Liver (tissue), 9 donors: ENCODE results near the gene MAN2A1. TPM values are rescaled to one million over a fixed set of nuclear protein-coding genes. Genes with fewer than 3 reads are reported as not detected.

Experiments
- DNase-seq: peaks from one replicate; pipeline ENCODE4 v3.0.0-alpha.2; 2017; ENCODE audit warnings: low spot score
- H3K27ac ChIP-seq, 2 donors: one replicate each; pipeline ENCODE4 v1.7.0; 2013; ENCODE audit warnings: inconsistent platforms in 2 of 2, low read length in 2 of 2, control low read depth in 1 of 2, low read depth in 1 of 2, mild to moderate bottlenecking in 1 of 2
- H3K27me3 ChIP-seq, 4 donors: one replicate each; pipeline versions ENCODE4 v1.6.1 to v1.7.0; 2013; ENCODE audit warnings: low read length in 3 of 4, inconsistent platforms in 1 of 4, mild to moderate bottlenecking in 1 of 4, moderate library complexity in 1 of 4; ENCODE audit not compliant: control insufficient read depth in 4 of 4, insufficient read depth in 4 of 4
- H3K36me3 ChIP-seq, 4 donors: one replicate each; pipeline versions ENCODE4 v1.6.1 to v1.7.0; 2013; ENCODE audit warnings: low read length in 3 of 4, mild to moderate bottlenecking in 3 of 4, low read depth in 1 of 4, moderate library complexity in 1 of 4; ENCODE audit not compliant: control insufficient read depth in 4 of 4, insufficient read depth in 3 of 4
- H3K4me1 ChIP-seq, 4 donors: one replicate each; pipeline versions ENCODE4 v1.6.1 to v1.7.0; 2013; ENCODE audit warnings: low read length in 3 of 4, mild to moderate bottlenecking in 3 of 4, moderate library complexity in 1 of 4; ENCODE audit not compliant: control insufficient read depth in 4 of 4, insufficient read depth in 4 of 4
- H3K4me3 ChIP-seq, 3 donors: one replicate each; pipeline versions ENCODE4 v1.6.1 to v1.7.0; 2013; ENCODE audit warnings: low read length in 3 of 3, control low read depth in 1 of 3, low read depth in 1 of 3, mild to moderate bottlenecking in 1 of 3
- H3K9ac ChIP-seq, 2 donors: one replicate each; pipeline ENCODE4 v1.7.0; 2013; ENCODE audit warnings: low read length in 2 of 2, mild to moderate bottlenecking in 2 of 2, moderate library complexity in 2 of 2, control low read depth in 1 of 2, low read depth in 1 of 2
- H3K9me3 ChIP-seq, 4 donors: one replicate each; pipeline versions ENCODE4 v1.6.1 to v1.7.0; 2013; ENCODE audit warnings: low read length in 3 of 4; ENCODE audit not compliant: control insufficient read depth in 4 of 4
- CTCF ChIP-seq: fragments of 150-350 bp; IDR thresholded peaks from 2 replicates; pipeline ENCODE4 v1.5.1; 2017; ENCODE audit warnings: improper control_type of control experiment, low read depth, low read length; ENCODE audit not compliant: missing input control
- EGR1 ChIP-seq, 2 donors: IDR thresholded peaks; 2 replicates each; pipeline ENCODE4 v1.6.1; 2016 to 2018; ENCODE audit warnings: antibody characterized with exemption in 2 of 2, low read depth in 2 of 2
- FOXA1 ChIP-seq: IDR thresholded peaks from 2 replicates; pipeline ENCODE4 v1.6.1; 2016; ENCODE audit warnings: antibody characterized with exemption
- FOXA2 ChIP-seq: IDR thresholded peaks from 2 replicates; pipeline ENCODE4 v1.6.1; 2016; ENCODE audit warnings: antibody characterized with exemption
- GABPA ChIP-seq, 2 donors: IDR thresholded peaks in 1 of 2; conservative IDR thresholded peaks in 1 of 2; 2 replicates each; pipeline ENCODE4 v1.6.1; 2016; ENCODE audit warnings: antibody characterized with exemption in 2 of 2, mild to moderate bottlenecking in 1 of 2, moderate library complexity in 1 of 2
- HNF4A ChIP-seq, 2 donors: conservative IDR thresholded peaks; 2 replicates each; pipeline ENCODE4 v1.6.1; 2016; ENCODE audit warnings: antibody characterized with exemption in 2 of 2, mild to moderate bottlenecking in 2 of 2
- HNF4G ChIP-seq: IDR thresholded peaks from 2 replicates; pipeline ENCODE4 v1.6.1; 2016; ENCODE audit warnings: antibody characterized with exemption
- MAX ChIP-seq: IDR thresholded peaks from 2 replicates; pipeline ENCODE4 v1.6.1; 2016; ENCODE audit warnings: antibody characterized with exemption
- NR2F2 ChIP-seq: IDR thresholded peaks from 2 replicates; pipeline ENCODE4 v1.6.1; 2016; ENCODE audit warnings: antibody characterized with exemption
- RAD21 ChIP-seq, 2 donors: IDR thresholded peaks; 2 replicates each; pipeline ENCODE4 v1.6.1; 2016; ENCODE audit warnings: antibody characterized with exemption in 2 of 2, mild to moderate bottlenecking in 2 of 2
- REST ChIP-seq: IDR thresholded peaks from 2 replicates; pipeline ENCODE4 v1.6.1; 2016; ENCODE audit warnings: antibody characterized with exemption, mild to moderate bottlenecking
- RXRA ChIP-seq, 2 donors: IDR thresholded peaks; 2 replicates each; pipeline ENCODE4 v1.6.1; 2017 to 2018; ENCODE audit warnings: antibody characterized with exemption in 2 of 2, mild to moderate bottlenecking in 1 of 2
- SP1 ChIP-seq: IDR thresholded peaks from 2 replicates; pipeline ENCODE4 v1.6.1; 2018; ENCODE audit warnings: antibody characterized with exemption, mild to moderate bottlenecking
- YY1 ChIP-seq: IDR thresholded peaks from 2 replicates; pipeline ENCODE4 v1.6.1; 2016; ENCODE audit warnings: antibody characterized with exemption, mild to moderate bottlenecking
- ZBTB33 ChIP-seq: IDR thresholded peaks from 2 replicates; pipeline ENCODE4 v1.6.1; 2016; ENCODE audit warnings: antibody characterized with exemption
- WGBS: extraction: QIAGEN DNeasy Blood & Tissue Kit; methylation state at CpG from one replicate; pipeline ENCODE4 v1.1.7; 2013; 5-methylcytosine and 5-hydroxymethylcytosine counted together
- polyA plus RNA-seq, 2 donors: library from polyadenylated mRNA; stranded (reverse) in 1 of 2; unstranded in 1 of 2; fragments of 200-250 nt in 1 of 2; fragments of >200 nt in 1 of 2; fragmentation: Nextera tagmentation in 1 of 2; extraction: Ambion mirVana in 1 of 2; gene quantifications; one replicate each; pipeline versions ENCODE4 v1.2.1 to v1.2.3, GENCODE V29; 2013 to 2015
- total RNA-seq, 2 donors: library from RNA; depleted of rRNA; stranded (reverse); fragments of >200 nt; gene quantifications; one replicate each; pipeline ENCODE4 v1.2.3, GENCODE V29; 2014
- donor health status: healthy.
- donor health status: healthy.
- donor health status: healthy.
- donor health status: healthy.
- donor health status: healthy.

Gene MAN2A1
- total and polyA plus RNA-seq, 4 donors: 21.4 to 82.8 (median 47.3) TPM

- Histone ChIP-seq H3K36me3 (no peaks in the 10 kb centered on the region), H3K27me3 (no peaks in the 10 kb centered on the region), H3K4me3 (no peak overlapping the region), H3K4me1 (peaks cover 0 to 2% (median 0%) of the 10 kb centered on the region in 4 donors), H3K27ac (no peak overlapping the region), H3K9ac (no peak overlapping the region), H3K9me3 (no peaks in the 10 kb centered on the region)
- no peak for DNase-seq
- 83% methylated on average over 3 of the region's 3 CpGs for WGBS
- TF ChIP-seq SP1 (peak; percentile 9), RXRA (IDR thresholded peaks at IDR 0.05) (peak; percentile 10 to 46), MAX (no peak), FOXA2 (peak; percentile 59), FOXA1 (no peak), YY1 (no peak), NR2F2 (no peak), HNF4G (no peak), EGR1 (IDR thresholded peaks at IDR 0.05; ENCODE audit: low read depth in 2 of 2) (no peak), REST (no peak), GABPA (IDR thresholded peaks at IDR 0.05 in 1 of 2, conservative IDR thresholded peaks at IDR 0.05 in 1 of 2) (no peak), CTCF (no peak), ZBTB33 (no peak)
Measured at GRCh38 chr5:109653561-109654239, 36.0 kb upstream of the MAN2A1 start.

GRCh38 chr5:109654455-109654854 lies 35.3 kb upstream of the MAN2A1 start:
- no peaks in the 10 kb centered on the region for H3K27me3 ChIP-seq
- H3K4me1 ChIP-seq: peaks cover 0 to 2% (median 0%) of the 10 kb centered on the region in 4 donors
- H3K27ac ChIP-seq: no peak overlapping the region
- TF ChIP-seq HNF4A (conservative IDR thresholded peaks at IDR 0.05) (no peak), CTCF (no peak), FOXA1 (no peak), RAD21 (IDR thresholded peaks at IDR 0.05) (no peak), MAX (no peak)
- WGBS: 89% methylated on average over 6 of the region's 6 CpGs
- no peaks in the 10 kb centered on the region for H3K9me3 ChIP-seq
- H3K36me3 ChIP-seq: no peaks in the 10 kb centered on the region
- no peak overlapping the region for H3K4me3 ChIP-seq
- DNase-seq: no peak
- H3K9ac ChIP-seq: no peak overlapping the region
